Upper lobe of right lung (tissue), 1 donor: Measurements from ENCODE around the gene FAM240A. TPM values are rescaled to one million over a fixed set of nuclear protein-coding genes. Genes with fewer than 3 reads are reported as not detected.

Experiments used
- ATAC-seq: fragments of 200-7000 bp; cut with Tn5 transposase; one replicate; pipeline ENCODE4 v1.9.1; 2020; ENCODE audit warnings: mild to moderate bottlenecking, moderate library complexity
- DNase-seq: peaks from one replicate; pipeline ENCODE4 v3.0.0-alpha.2; 2020
- H3K27ac ChIP-seq: fragments of 200-600 bp; one replicate; pipeline ENCODE4 v1.8.0; 2022
- H3K27me3 ChIP-seq: fragments of 200-600 bp; one replicate; pipeline ENCODE4 v1.8.0; 2022; ENCODE audit warnings: mild to moderate bottlenecking
- H3K36me3 ChIP-seq: fragments of 200-600 bp; one replicate; pipeline ENCODE4 v1.8.0; 2022
- H3K4me1 ChIP-seq: fragments of 200-600 bp; one replicate; pipeline ENCODE4 v1.8.0; 2022
- H3K4me3 ChIP-seq: fragments of 200-600 bp; one replicate; pipeline ENCODE4 v1.8.0; 2022; ENCODE audit warnings: mild to moderate bottlenecking
- H3K9me3 ChIP-seq: fragments of 200-600 bp; one replicate; pipeline ENCODE4 v1.8.0; 2022
- CTCF ChIP-seq: fragments of 200-600 bp; IDR thresholded peaks from one replicate; pipeline ENCODE4 v1.8.0; 2022; ENCODE audit warnings: antibody characterized with exemption
- intact Hi-C: fragments of 100-400 bp; cut with DNase I; formaldehyde crosslinking; loops from one replicate; pipeline ENCODE4 v1.11.0; 2022
- total RNA-seq: library from RNA; stranded (reverse); fragmentation: NEBNext Ultra II Directional; extraction: Animal tissue kit (Norgen Biotek cat#: 25700); gene quantifications from one replicate; pipeline ENCODE4 v1.2.1, GENCODE V29; 2021
- donor health status: DM: no; HTN: yes; CAD: no; lungs with severe emphysema.

Gene FAM240A
- total RNA-seq, 1 donor from 2014 or later = not detected

GRCh38 chr3:46674031-46674845, 61.9 kb downstream of the FAM240A start:
- TF ChIP-seq CTCF = no peak
- intact Hi-C loops = no loop called here

GRCh38 chr3:46675426-46675825, 63.1 kb downstream of the FAM240A start:
- Histone ChIP-seq H3K4me3 (no peak overlapping the region), H3K9me3 (no peaks in the 10 kb centered on the region), H3K27ac (no peak overlapping the region), H3K4me1 (no peaks in the 10 kb centered on the region), H3K27me3 (no peaks in the 10 kb centered on the region), H3K36me3 (peaks cover 6% of the 10 kb centered on the region)
- ATAC-seq = no peak
- intact Hi-C loops = no loop called here
- TF ChIP-seq CTCF = no peak
- DNase-seq = no peak

More at GRCh38 chr3:46674031-46674845, 61.9 kb downstream of the FAM240A start:
- H3K4me3 ChIP-seq = no peak overlapping the region
- peaks cover 6% of the 10 kb centered on the region for H3K36me3 ChIP-seq
- DNase-seq (peak; percentile 28), ATAC-seq (no peak)
- H3K4me1 ChIP-seq = no peaks in the 10 kb centered on the region
- no peaks in the 10 kb centered on the region for H3K9me3 ChIP-seq
- H3K27me3 ChIP-seq = no peaks in the 10 kb centered on the region
- no peak overlapping the region for H3K27ac ChIP-seq

Other genes with a start within 250 kb of the FAM240A start
- gene CCR5, start 241.6 kb upstream of the FAM240A start, total RNA-seq = 8.7 TPM
- gene CCRL2, start 205.3 kb upstream of the FAM240A start, total RNA-seq = 28.5 TPM
- 14.3 TPM for gene LTF, start 147.6 kb upstream of the FAM240A start, total RNA-seq
- not detected for gene RTP3, start 114.5 kb upstream of the FAM240A start, total RNA-seq
- gene LRRC2, start 46.2 kb upstream of the FAM240A start, total RNA-seq = 2.9 TPM
- 64.5 TPM for gene ALS2CL, start 81.2 kb downstream of the FAM240A start, total RNA-seq
- gene TMIE, start 88.9 kb downstream of the FAM240A start, total RNA-seq = 1.7 TPM
- gene PRSS50, start 105.3 kb downstream of the FAM240A start, total RNA-seq = 0.20 TPM